IMR-90 (cell line): Measurements from ENCODE around the gene MRTFB. TPM values are rescaled to one million over a fixed set of nuclear protein-coding genes. Genes with fewer than 3 reads are reported as not detected.

Experiments
- ATAC-seq: fragments of 200-7000 bp; cut with Tn5 transposase; 2 replicates; pipeline ENCODE4 v1.9.1; 2020; ENCODE audit warnings: low read depth, mild to moderate bottlenecking, moderate library complexity
- BruUV-seq: library from RNA; stranded (reverse); fragments of 400-500 nt; replicated peaks from 2 replicates; lab custom pipeline; 2021; lab: Mats Ljungman, UMichigan
- CTCF ChIA-PET: fragments of 300-600 bp; formaldehyde crosslinking; extraction: SDS; loops from one replicate; lab custom pipeline; 2021; ENCODE audit warnings: antibody characterized with exemption; lab: Yijun Ruan, JAX
- POLR2A ChIA-PET: fragments of 300-600 bp; sonication (Branson Sonifier 250); formaldehyde crosslinking; loops from one replicate; lab custom pipeline; 2022; ENCODE audit warnings: antibody characterized with exemption; ENCODE audit not compliant: unreplicated experiment; lab: Charles Lee
- DNase-seq: peaks from one replicate; pipeline ENCODE4 v3.0.0; 2013
- H2AFZ ChIP-seq: replicated peaks from 2 replicates; pipeline ENCODE3; 2013; ENCODE audit warnings: low read length, mild to moderate bottlenecking; ENCODE audit not compliant: poor library complexity
- H2AK5ac ChIP-seq: 2 replicates; pipeline ENCODE4 v1.6.1; 2013; ENCODE audit warnings: low read depth, low read length, inconsistent platforms
- H2AK9ac ChIP-seq: replicated peaks from 2 replicates; pipeline ENCODE3; 2013; ENCODE audit warnings: mild to moderate bottlenecking, low read depth, low read length, moderate library complexity; ENCODE audit not compliant: poor library complexity
- H2BK120ac ChIP-seq: 2 replicates; pipeline ENCODE4 v1.6.1; 2013; ENCODE audit warnings: low read depth, low read length, inconsistent platforms
- H2BK15ac ChIP-seq: 3 replicates; pipeline ENCODE4 v1.6.1; 2013; ENCODE audit warnings: low read depth, low read length, inconsistent platforms
- H2BK20ac ChIP-seq: 2 replicates; pipeline ENCODE4 v1.6.1; 2013; ENCODE audit warnings: low read depth, mild to moderate bottlenecking, inconsistent platforms, low read length, moderate library complexity
- H2BK5ac ChIP-seq: 2 replicates; pipeline ENCODE4 v1.6.1; 2013; ENCODE audit warnings: mild to moderate bottlenecking, low read depth, low read length, inconsistent platforms; ENCODE audit not compliant: poor library complexity, severe bottlenecking
- H3K14ac ChIP-seq: replicated peaks from 2 replicates; pipeline ENCODE4 v1.6.1; 2013; ENCODE audit warnings: low read depth, low read length, inconsistent platforms
- H3K18ac ChIP-seq: 2 replicates; pipeline ENCODE4 v1.6.1; 2013; ENCODE audit warnings: low read depth, low read length, control low read depth
- H3K23ac ChIP-seq: 2 replicates; pipeline ENCODE4 v1.6.1; 2013; ENCODE audit warnings: low read depth, low read length, inconsistent platforms
- H3K27ac ChIP-seq: 2 replicates; pipeline ENCODE4 v1.5.1; 2013; ENCODE audit warnings: mild to moderate bottlenecking, control low read depth, low read length; ENCODE audit not compliant: insufficient read depth
- H3K27me3 ChIP-seq: 2 replicates; pipeline ENCODE4 v1.6.1; 2013; ENCODE audit warnings: low read length; ENCODE audit not compliant: control insufficient read depth, insufficient read depth
- H3K36me3 ChIP-seq: 2 replicates; pipeline ENCODE4 v1.6.1; 2013; ENCODE audit warnings: low read length, mixed read lengths; ENCODE audit not compliant: control insufficient read depth, insufficient read depth
- H3K4ac ChIP-seq: 2 replicates; pipeline ENCODE4 v1.6.1; 2013; ENCODE audit warnings: low read depth, low read length, inconsistent platforms
- H3K4me1 ChIP-seq: 2 replicates; pipeline ENCODE4 v1.6.1; 2013; ENCODE audit warnings: low read length, mixed read lengths; ENCODE audit not compliant: control insufficient read depth, insufficient read depth
- H3K4me2 ChIP-seq: 2 replicates; pipeline ENCODE4 v1.6.1; 2013; ENCODE audit warnings: low read depth, mild to moderate bottlenecking, control low read depth, low read length, moderate library complexity
- H3K4me3 ChIP-seq: 2 replicates; pipeline ENCODE4 v1.5.1; 2013; ENCODE audit warnings: low read depth, mild to moderate bottlenecking, control low read depth, low read length, moderate library complexity; ENCODE audit not compliant: insufficient read depth
- H3K56ac ChIP-seq: 2 replicates; pipeline ENCODE4 v1.6.1; 2013; ENCODE audit warnings: low read length, inconsistent platforms; ENCODE audit not compliant: insufficient read depth; ENCODE audit errors: extremely low read depth
- H3K79me1 ChIP-seq, 2 experiments: 2 replicates each; pipeline ENCODE4 v1.6.1; 2013; ENCODE audit warnings: low read length in 2 of 2, inconsistent platforms in 1 of 2, low read depth in 1 of 2
- H3K9ac ChIP-seq: 2 replicates; pipeline ENCODE4 v1.6.1; 2013; ENCODE audit warnings: low read depth, low read length, control low read depth
- H3K9me1 ChIP-seq: 2 replicates; pipeline ENCODE4 v1.6.1; 2013; ENCODE audit warnings: low read length, inconsistent platforms; ENCODE audit not compliant: insufficient read depth
- H3K9me3 ChIP-seq: 2 replicates; pipeline ENCODE4 v1.6.1; 2013; ENCODE audit warnings: low read length; ENCODE audit not compliant: control insufficient read depth, insufficient read depth
- H4K20me1 ChIP-seq: 2 replicates; pipeline ENCODE4 v1.6.1; 2013; ENCODE audit warnings: low read length, inconsistent platforms; ENCODE audit not compliant: insufficient read depth
- H4K5ac ChIP-seq: 2 replicates; pipeline ENCODE4 v1.6.1; 2013; ENCODE audit warnings: mild to moderate bottlenecking, low read depth, low read length, control low read depth
- H4K8ac ChIP-seq, 2 experiments: 2 replicates each; pipeline ENCODE4 v1.6.1; 2013; ENCODE audit warnings: low read depth in 2 of 2, low read length in 2 of 2, control low read depth in 1 of 2, inconsistent platforms in 1 of 2
- H4K91ac ChIP-seq: 2 replicates; pipeline ENCODE4 v1.6.1; 2013; ENCODE audit warnings: low read depth, low read length, inconsistent platforms; ENCODE audit not compliant: insufficient read depth
- BHLHE40 ChIP-seq: fragments of 150-350 bp; IDR thresholded peaks from 2 replicates; pipeline ENCODE4 v1.6.1; 2016; ENCODE audit warnings: mild to moderate bottlenecking, low read depth, low read length
- CEBPB ChIP-seq: IDR thresholded peaks from 2 replicates; pipeline ENCODE4 v1.6.1; 2012; ENCODE audit warnings: low read depth, low read length, improper control_type of control experiment
- CHD1 ChIP-seq: IDR thresholded peaks from 2 replicates; pipeline ENCODE4 v1.6.1; 2012; ENCODE audit warnings: low read depth, low read length, improper control_type of control experiment
- FOS ChIP-seq: fragments of 150-350 bp; IDR thresholded peaks from 2 replicates; pipeline ENCODE4 v1.6.1; 2016; ENCODE audit warnings: low read depth, low read length
- MAFK ChIP-seq: IDR thresholded peaks from 2 replicates; pipeline ENCODE4 v1.6.1; 2012; ENCODE audit warnings: low read depth, low read length, improper control_type of control experiment
- MAZ ChIP-seq: IDR thresholded peaks from 2 replicates; pipeline ENCODE4 v1.6.1; 2012; ENCODE audit warnings: low read depth, mild to moderate bottlenecking, low read length, improper control_type of control experiment, moderate library complexity, borderline replicate concordance
- MXI1 ChIP-seq: IDR thresholded peaks from 2 replicates; pipeline ENCODE4 v1.6.1; 2012; ENCODE audit warnings: low read depth, mild to moderate bottlenecking, low read length, moderate library complexity, borderline replicate concordance
- NFE2L2 ChIP-seq: fragments of 150-350 bp; IDR thresholded peaks from 2 replicates; pipeline ENCODE4 v1.6.1; 2016; ENCODE audit warnings: low read depth, mild to moderate bottlenecking, low read length
- POLR2A ChIP-seq: IDR thresholded peaks from 2 replicates; pipeline ENCODE4 v1.6.1; 2012; ENCODE audit warnings: mild to moderate bottlenecking, low read depth, low read length
- RAD21 ChIP-seq: IDR thresholded peaks from 2 replicates; pipeline ENCODE4 v1.6.1; 2012; ENCODE audit warnings: low read length, improper control_type of control experiment
- RCOR1 ChIP-seq: IDR thresholded peaks from 2 replicates; pipeline ENCODE4 v1.6.1; 2012; ENCODE audit warnings: mild to moderate bottlenecking, low read length, improper control_type of control experiment; ENCODE audit not compliant: insufficient replicate concordance
- RFX5 ChIP-seq: IDR thresholded peaks from 2 replicates; pipeline ENCODE4 v1.8.0; 2012; ENCODE audit warnings: low read depth, mild to moderate bottlenecking, low read length, moderate library complexity
- SMC3 ChIP-seq: fragments of 150-350 bp; IDR thresholded peaks from 2 replicates; pipeline ENCODE4 v1.6.1; 2016; ENCODE audit warnings: low read depth, mild to moderate bottlenecking, antibody characterized with exemption, low read length, moderate library complexity
- WGBS, 2 experiments: methylation state at CpG; one replicate each; pipeline versions ENCODE4 v1.1.5 to v1.1.7; 2013; ENCODE audit warnings: missing lambda C conversion rate in 2 of 2; ENCODE audit not compliant: insufficient read length in 1 of 2; ENCODE audit errors: extremely low coverage in 2 of 2; 5-methylcytosine and 5-hydroxymethylcytosine counted together
- dilution Hi-C: fragments of 300-500 bp; cut with HindIII; formaldehyde crosslinking; loops from one replicate; pipeline ENCODE4 v1.14.3; 2018; ENCODE audit warnings: low sequenced_read_pairs; ENCODE audit not compliant: unreplicated experiment
- in situ Hi-C: fragments of 300-500 bp; cut with MboI; formaldehyde crosslinking; loops from 3 replicates; pipeline ENCODE4 v1.14.3; 2019; ENCODE audit warnings: low sequenced_read_pairs, inconsistent platforms, mixed read lengths
- intact Hi-C: fragments of 100-400 bp; cut with micrococcal nuclease; formaldehyde crosslinking; loops from 2 replicates; pipeline ENCODE4 v1.10.0; 2022
- polyA plus RNA-seq, 3 experiments: library from polyadenylated mRNA; depleted of rRNA; stranded (reverse); fragments of >200 nt; gene quantifications; 2 replicates each; pipeline ENCODE4 v1.2.3, GENCODE V29; 2012; ENCODE audit warnings: low replicate concordance in 1 of 3
- total RNA-seq: library from RNA; depleted of rRNA; stranded (reverse); fragments of >200 nt; gene quantifications from 2 replicates; pipeline ENCODE4 v1.2.3, GENCODE V29; 2012
- TF ChIP-seq, protein P1 (sequence below): fragments of 150-350 bp; IDR thresholded peaks from 2 replicates; pipeline ENCODE4 v1.6.1; 2016; ENCODE audit warnings: low read depth, mild to moderate bottlenecking, low read length, moderate library complexity, borderline replicate concordance
- TF ChIP-seq, protein P2 (sequence below): conservative IDR thresholded peaks from 2 replicates; pipeline ENCODE4 v1.5.1; 2012; ENCODE audit warnings: mild to moderate bottlenecking, low read depth, low read length, improper control_type of control experiment
- TF ChIP-seq, protein P3 (sequence below): fragments of 150-350 bp; IDR thresholded peaks from 2 replicates; pipeline ENCODE4 v1.6.1; 2017; ENCODE audit warnings: mild to moderate bottlenecking, antibody characterized with exemption, low read length, low read depth

Gene MRTFB
- total and polyA plus RNA-seq, 2 of the 4 experiments (the other 2 are of a cell fraction) = 4.4 to 5.4 TPM

DNA sequence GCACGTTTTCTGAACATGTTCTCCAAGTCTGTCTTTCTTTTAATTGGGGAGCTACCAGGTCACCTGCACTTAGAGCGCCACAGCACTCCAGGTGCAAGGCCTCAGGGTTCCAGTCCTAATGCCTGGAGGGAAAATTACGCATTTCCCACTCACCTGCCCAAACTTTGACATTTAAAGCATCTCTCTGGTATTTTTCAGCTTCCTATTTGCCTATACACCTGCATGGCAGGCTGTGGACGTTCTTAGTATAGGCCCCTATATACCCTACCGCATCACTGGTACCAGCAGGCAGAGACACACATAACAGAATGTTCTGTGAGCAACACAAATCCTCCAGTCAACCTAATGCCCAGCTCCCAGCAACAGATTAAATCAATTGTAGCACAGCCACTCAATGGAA, 213.3 kb downstream of the MRTFB start:
- intact Hi-C loops (no loop called here), in situ Hi-C loops (loop anchor here (10.0 kb wide), 1 partner anchor 360 kb away; the partner anchor contains the start of gene ERCC4), dilution Hi-C loops (no loop called here)
- Histone ChIP-seq H2BK120ac (no peak overlapping the region), H3K56ac (no peak overlapping the region), H2BK15ac (no peak overlapping the region), H4K5ac (no peak overlapping the region), H3K9ac (no peak overlapping the region), H3K27ac (no peak overlapping the region), H3K27me3 (no peaks in the 10 kb centered on the region), H3K9me1 (no peaks in the 10 kb centered on the region), H3K18ac (no peak overlapping the region), H2AFZ (no peak overlapping the region), H4K8ac (no peak overlapping the region), H3K9me3 (no peaks in the 10 kb centered on the region), H3K79me1 (no peaks in the 10 kb centered on the region), H2BK5ac (no peak overlapping the region), H3K23ac (no peak overlapping the region), H2BK20ac (no peak overlapping the region), H4K20me1 (peaks cover 6% of the 10 kb centered on the region), H2AK9ac (no peak overlapping the region), H3K4me3 (no peak overlapping the region), H3K4me1 (no peaks in the 10 kb centered on the region), H3K4ac (no peak overlapping the region), H3K36me3 (no peaks in the 10 kb centered on the region), H4K91ac (no peak overlapping the region), H3K4me2 (no peak overlapping the region), H2AK5ac (no peak overlapping the region), H3K14ac (no peak overlapping the region)
- DNase-seq (no peak), ATAC-seq (no peak)
- ChIA-PET POLR2A (no interaction called here), CTCF (interaction anchor here (0.7 kb wide), 1 partner anchor 216 kb away, joined by 3 read pairs; no protein-coding TSS in a partner anchor)
- no TSS peak for BruUV-seq
- WGBS, 2 experiments = 51% methylated on average over 4 of the region's 5 CpGs; no CpG with 5 or more reads in 1 of the 2 experiments
- no peak for TF ChIP-seq NFE2L2
- no peak for TF ChIP-seq RAD21
- TF ChIP-seq, protein P1, sequence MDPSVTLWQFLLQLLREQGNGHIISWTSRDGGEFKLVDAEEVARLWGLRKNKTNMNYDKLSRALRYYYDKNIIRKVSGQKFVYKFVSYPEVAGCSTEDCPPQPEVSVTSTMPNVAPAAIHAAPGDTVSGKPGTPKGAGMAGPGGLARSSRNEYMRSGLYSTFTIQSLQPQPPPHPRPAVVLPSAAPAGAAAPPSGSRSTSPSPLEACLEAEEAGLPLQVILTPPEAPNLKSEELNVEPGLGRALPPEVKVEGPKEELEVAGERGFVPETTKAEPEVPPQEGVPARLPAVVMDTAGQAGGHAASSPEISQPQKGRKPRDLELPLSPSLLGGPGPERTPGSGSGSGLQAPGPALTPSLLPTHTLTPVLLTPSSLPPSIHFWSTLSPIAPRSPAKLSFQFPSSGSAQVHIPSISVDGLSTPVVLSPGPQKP = no peak
- TF ChIP-seq FOS = no peak
- no peak for TF ChIP-seq MAFK
- no peak for TF ChIP-seq MXI1
- TF ChIP-seq, protein P2, sequence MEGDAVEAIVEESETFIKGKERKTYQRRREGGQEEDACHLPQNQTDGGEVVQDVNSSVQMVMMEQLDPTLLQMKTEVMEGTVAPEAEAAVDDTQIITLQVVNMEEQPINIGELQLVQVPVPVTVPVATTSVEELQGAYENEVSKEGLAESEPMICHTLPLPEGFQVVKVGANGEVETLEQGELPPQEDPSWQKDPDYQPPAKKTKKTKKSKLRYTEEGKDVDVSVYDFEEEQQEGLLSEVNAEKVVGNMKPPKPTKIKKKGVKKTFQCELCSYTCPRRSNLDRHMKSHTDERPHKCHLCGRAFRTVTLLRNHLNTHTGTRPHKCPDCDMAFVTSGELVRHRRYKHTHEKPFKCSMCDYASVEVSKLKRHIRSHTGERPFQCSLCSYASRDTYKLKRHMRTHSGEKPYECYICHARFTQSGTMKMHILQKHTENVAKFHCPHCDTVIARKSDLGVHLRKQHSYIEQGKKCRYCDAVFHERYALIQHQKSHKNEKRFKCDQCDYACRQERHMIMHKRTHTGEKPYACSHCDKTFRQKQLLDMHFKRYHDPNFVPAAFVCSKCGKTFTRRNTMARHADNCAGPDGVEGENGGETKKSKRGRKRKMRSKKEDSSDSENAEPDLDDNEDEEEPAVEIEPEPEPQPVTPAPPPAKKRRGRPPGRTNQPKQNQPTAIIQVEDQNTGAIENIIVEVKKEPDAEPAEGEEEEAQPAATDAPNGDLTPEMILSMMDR = no peak
- TF ChIP-seq CEBPB = no peak
- TF ChIP-seq RFX5 = no peak
- TF ChIP-seq CHD1 = no peak
- no peak for TF ChIP-seq SMC3
- TF ChIP-seq, protein P3, sequence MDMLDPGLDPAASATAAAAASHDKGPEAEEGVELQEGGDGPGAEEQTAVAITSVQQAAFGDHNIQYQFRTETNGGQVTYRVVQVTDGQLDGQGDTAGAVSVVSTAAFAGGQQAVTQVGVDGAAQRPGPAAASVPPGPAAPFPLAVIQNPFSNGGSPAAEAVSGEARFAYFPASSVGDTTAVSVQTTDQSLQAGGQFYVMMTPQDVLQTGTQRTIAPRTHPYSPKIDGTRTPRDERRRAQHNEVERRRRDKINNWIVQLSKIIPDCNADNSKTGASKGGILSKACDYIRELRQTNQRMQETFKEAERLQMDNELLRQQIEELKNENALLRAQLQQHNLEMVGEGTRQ = no peak
- no peak for TF ChIP-seq MAZ
- TF ChIP-seq POLR2A = no peak
- TF ChIP-seq RCOR1 = no peak
- no peak for TF ChIP-seq BHLHE40
